Measurements from ENCODE around the gene STRBP. TPM values are rescaled to one million over a fixed set of nuclear protein-coding genes. Genes with fewer than 3 reads are reported as not detected.
"Not testable (repeated sequence)": the region's sequence is repeated elsewhere in the genome, so short reads cannot be mapped to it uniquely, and the experiment has no call there.

Gene STRBP
- total RNA-seq, 4 donors from 2014 or later: 6.0 to 9.3 (median 8.1) TPM

DNA sequence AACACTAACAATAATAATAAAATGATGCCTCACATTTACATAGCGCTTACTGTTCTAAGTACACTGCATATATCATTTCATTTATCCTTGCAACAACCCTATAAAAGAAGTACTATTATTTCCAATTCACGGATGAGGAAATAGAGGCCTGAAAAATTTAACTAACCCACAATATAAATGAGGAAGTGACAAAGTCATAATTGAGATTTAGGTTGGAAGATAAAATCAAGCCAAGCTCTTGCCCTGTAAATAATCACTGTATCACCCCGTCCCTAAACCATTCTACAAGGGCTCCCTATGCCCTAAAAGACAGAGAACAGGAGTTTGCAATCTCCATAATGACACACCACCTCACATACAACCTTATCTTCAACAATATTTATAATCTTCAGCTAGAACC, 49.6 kb downstream of the STRBP start:
- TF ChIP-seq, protein P1, sequence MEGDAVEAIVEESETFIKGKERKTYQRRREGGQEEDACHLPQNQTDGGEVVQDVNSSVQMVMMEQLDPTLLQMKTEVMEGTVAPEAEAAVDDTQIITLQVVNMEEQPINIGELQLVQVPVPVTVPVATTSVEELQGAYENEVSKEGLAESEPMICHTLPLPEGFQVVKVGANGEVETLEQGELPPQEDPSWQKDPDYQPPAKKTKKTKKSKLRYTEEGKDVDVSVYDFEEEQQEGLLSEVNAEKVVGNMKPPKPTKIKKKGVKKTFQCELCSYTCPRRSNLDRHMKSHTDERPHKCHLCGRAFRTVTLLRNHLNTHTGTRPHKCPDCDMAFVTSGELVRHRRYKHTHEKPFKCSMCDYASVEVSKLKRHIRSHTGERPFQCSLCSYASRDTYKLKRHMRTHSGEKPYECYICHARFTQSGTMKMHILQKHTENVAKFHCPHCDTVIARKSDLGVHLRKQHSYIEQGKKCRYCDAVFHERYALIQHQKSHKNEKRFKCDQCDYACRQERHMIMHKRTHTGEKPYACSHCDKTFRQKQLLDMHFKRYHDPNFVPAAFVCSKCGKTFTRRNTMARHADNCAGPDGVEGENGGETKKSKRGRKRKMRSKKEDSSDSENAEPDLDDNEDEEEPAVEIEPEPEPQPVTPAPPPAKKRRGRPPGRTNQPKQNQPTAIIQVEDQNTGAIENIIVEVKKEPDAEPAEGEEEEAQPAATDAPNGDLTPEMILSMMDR (IDR thresholded peaks at IDR 0.05): no peak
- ATAC-seq (ENCODE audit: low FRiP score) (no peak), DNase-seq (ENCODE audit: low spot score) (no peak)

DNA sequence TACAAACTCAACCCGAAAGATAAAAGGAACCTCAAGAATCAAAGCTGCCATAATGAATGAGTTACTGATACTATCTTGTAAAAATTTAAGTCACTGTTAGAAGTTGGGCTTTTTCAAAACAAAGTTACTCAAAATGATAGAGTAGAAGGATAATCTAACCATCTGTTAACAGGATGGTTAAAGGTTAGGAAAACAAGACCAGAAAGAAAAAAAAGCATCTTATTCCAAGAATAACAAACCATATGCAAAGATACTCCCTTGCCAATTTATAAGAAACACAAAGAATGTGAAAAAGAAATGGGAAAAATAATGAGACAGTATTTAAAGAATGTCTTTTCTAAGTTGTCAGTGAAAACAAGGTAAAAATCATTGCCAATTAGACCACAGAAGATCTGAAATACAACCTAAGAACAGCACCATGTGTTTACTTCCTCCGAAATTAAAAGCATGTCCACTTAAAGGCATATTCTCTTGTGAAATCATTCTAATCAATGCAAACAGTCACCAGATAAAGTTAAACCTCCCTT, 51.2 kb downstream of the STRBP start:
- TF ChIP-seq, protein P1 (IDR thresholded peaks at IDR 0.05): no peak
- no peak for DNase-seq (ENCODE audit: low spot score)

DNA sequence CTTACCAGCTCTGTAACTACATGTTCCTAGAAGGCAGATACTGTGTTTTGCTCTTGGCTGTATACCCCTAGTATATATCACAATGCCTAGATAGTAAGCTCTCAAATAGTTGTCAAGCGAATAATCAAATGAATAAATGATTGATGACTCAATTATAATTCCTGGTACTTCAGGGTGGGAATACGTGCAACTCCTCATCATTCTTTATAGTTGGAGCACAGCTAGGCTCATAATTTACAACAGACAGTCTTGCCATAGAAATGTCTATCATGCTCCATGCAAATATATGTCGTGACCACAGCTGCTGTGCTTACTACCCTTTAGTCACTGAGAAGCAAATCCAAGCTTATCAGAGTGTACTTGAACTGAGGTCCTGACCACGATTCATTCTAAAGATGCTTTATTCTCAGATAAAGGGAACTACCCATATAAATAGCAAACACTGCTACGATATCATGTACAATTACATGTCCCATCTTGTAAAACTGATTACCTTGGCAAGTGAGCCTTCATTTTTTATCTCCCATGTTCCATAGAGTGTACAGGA, 52.1 kb downstream of the STRBP start:
- TF ChIP-seq, protein P1 (IDR thresholded peaks at IDR 0.05): no peak
- ATAC-seq (ENCODE audit: low FRiP score): no peak
- DNase-seq (ENCODE audit: low spot score): no peak

More for the DNA sequence above, 51.2 kb downstream of the STRBP start:
- ATAC-seq (ENCODE audit: low FRiP score): no peak

DNA sequence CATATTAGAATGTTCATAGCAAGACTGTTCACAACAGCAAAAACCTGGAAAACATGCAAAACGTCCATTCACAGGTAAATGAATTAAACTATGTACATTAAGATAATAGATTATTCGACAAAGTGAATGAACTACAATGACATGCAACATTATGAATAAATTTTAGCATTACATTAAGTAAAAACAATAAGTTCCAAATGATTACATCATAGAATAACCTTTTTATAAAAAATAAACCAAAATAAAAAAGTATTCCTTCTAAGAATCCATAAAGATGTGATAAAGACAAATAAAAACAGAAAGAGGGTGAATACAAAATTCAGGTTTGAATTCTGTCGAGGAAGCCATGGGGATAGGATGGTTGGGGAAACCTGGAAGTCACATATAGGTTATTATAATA, 57.3 kb downstream of the STRBP start:
- TF ChIP-seq, protein P1 (IDR thresholded peaks at IDR 0.05): no peak
- DNase-seq (ENCODE audit: low spot score) (no peak), ATAC-seq (ENCODE audit: low FRiP score) (no peak)

DNA sequence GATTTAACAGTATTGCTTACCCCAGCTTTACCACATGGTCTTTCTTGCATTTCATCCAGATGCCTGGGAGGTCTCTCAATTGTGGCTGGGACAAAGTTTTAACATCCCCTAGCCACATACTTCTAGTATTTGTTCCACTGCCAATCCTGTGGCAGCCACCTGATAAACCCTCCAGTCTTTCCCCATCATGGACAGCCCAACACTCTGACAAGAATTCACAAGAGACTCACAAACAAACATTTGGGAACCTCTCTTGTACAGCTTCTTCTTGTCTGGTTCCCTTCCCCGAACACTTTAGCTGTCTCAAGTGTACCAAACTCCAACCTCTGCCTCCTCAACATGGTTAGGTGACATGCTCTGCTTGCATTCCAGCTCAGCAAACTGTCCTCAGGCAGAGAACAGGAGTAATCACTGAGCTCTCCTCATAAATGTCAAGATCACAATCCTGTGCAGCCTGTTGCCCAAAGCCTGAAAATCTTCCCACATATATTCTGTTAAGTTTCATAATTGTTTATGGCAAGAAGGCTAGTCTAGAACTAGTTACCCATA, 59.7 kb downstream of the STRBP start:
- DNase-seq (ENCODE audit: low spot score): no peak
- no peak for ATAC-seq (ENCODE audit: low FRiP score)
- TF ChIP-seq, protein P1 (IDR thresholded peaks at IDR 0.05): no peak

DNA sequence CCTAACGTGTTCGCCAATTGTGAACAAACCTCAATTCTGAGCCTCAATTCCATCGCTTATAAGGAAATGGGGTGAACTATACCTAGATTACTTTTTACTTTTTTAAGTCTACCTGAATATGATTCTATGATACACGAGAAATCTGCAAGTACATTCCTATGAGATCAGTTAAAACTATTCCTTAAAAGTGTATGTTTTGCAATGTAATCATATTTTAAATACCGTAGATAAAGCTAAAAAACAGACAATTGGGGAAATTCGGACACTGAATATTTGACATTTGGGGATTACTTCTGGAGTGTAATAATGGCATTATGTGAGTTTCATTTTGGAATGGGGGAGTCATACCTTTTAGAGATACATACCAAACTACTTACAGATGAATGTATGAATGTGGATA, 62.3 kb downstream of the STRBP start:
- DNase-seq (ENCODE audit: low spot score) (no peak), ATAC-seq (ENCODE audit: low FRiP score) (no peak)
- TF ChIP-seq, protein P1 (IDR thresholded peaks at IDR 0.05): no peak

DNA sequence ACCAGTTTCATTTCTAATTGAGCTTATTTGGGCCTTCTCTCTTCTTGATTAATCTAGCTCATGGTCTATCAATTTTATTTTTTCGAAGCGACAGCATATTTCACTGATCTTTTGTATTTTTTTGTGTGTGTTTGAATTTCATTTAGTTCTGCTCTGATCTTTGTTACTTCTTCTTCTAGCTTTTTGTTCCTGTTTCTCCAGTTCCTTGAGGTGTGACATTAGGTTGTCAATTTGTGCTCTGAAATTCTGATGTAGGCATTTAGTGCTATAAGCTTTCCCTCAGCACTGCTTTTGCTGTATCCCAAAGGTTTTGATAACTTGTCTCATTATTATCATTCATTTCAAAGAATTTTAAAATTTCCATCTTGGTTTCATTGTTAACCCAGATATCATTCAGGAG, 67.3 kb downstream of the STRBP start:
- TF ChIP-seq, protein P1 (IDR thresholded peaks at IDR 0.05): no peak
- ATAC-seq (ENCODE audit: low FRiP score) (no peak), DNase-seq (ENCODE audit: low spot score) (no peak)

DNA sequence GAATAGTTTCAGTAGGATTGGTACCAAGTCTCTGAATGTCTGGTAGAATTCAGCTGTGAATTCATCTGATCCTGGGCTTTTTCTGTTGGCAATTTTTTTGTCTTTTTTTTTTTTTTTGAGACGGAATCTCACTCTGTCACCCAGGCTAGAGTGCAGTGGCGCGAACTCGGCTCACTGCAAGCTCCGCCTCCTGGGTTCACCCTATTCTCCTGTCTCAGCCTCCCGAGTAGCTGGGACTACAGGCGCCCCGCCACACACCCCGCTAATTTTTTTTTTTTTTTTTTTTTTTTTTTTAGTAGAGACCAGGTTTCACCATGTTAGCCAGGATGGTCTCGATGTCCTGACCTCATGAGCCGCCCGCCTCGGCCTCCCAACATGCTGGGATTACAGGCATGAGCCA, 67.9 kb downstream of the STRBP start:
- DNase-seq (ENCODE audit: low spot score); ATAC-seq (ENCODE audit: low FRiP score): not testable (repeated sequence)
